HG03196 (cell line): ENCODE measurements around the gene CTPS1.
A peak's percentile ranks its signal among the peaks of the same experiment; 100 is the strongest.

Experiments
- ATAC-seq: cut with Tn5 transposase; IDR thresholded peaks from one replicate; pipeline ENCODE4 v1.9.1; 2021; ENCODE audit not compliant: unreplicated experiment

The CTPS1 gene

DNA sequence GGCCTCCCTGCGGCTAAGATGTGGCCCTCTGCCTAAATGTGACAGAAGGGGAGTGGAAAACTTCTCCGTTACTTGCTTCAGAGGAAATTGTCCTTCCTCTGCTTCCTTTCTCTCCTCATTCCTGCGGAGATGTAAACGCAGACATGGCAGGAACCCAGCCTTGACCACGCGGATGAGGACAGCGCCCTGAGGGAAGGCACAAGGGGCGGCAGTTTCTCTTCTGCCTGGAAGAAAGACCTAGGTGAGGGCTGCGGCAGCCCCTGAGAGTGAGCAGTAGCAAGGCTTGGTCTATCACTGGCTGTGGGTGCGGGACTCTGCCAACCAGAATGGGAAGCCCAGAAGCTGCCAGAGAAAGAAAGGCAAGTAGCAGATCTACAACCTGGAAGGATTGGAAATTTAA lies 14.0 kb upstream of the CTPS1 start:
- no peak for ATAC-seq

DNA sequence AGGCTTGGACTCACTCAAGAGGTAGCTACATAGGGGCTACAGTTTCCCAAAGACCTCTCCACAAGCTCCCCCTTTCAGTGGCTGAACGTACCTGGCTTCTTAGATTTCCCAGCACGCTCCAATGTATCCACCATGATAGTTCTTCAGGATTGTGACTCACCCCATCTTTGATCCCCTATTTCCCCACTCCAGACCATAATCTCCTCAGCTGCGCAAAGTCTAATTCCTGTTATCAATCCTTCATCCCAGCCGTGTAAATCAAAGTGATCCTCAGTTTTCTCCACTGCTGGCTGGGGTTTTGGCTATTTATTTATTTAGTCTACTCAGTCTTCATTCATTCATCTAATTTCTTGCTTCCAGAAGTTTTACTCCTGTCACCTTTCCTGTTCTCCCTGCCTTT lies 13.1 kb upstream of the CTPS1 start:
- ATAC-seq, result no peak

GRCh38 chr1:40969445-40969844 lies 10.1 kb upstream of the CTPS1 start:
- no peak for ATAC-seq

DNA sequence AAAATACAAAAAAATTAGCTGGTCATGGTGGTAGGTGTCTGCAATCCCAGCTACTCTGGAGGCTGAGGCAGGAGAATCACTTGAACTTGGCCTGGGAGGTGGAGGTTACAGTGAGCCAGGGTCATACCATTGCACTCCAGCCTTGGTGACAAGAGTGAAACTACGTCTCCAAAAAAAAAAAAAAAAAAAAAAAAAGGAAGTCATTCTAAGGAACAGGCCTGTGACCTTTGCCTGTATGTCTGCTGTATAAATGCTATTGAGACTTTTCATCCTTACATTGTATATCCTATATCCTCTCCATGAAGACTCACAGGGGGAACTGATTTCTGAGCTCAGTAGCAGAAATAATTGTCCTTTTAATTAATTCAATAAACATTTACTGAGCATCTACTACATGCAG lies 7.5 kb upstream of the CTPS1 start:
- ATAC-seq, result no peak

DNA sequence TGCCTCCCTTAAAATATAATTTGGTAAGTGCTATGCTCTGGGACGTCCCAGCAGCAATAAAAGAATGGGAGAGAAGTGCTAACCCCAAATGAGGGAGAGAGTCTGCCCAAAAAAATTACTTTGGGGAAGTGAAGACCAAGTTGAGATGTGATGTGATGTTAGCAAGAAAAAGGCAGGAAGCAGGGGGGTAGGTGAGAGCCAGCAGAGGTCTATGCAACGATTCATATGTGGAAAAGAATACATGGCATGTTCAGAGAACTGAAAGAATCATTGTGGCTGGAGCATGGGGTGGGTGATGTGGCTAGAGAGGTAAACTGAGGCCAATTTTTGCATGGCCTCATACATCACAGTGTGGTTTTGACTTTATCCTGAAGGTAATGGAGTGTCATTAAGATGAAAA lies 5.6 kb upstream of the CTPS1 start:
- no peak for ATAC-seq

DNA sequence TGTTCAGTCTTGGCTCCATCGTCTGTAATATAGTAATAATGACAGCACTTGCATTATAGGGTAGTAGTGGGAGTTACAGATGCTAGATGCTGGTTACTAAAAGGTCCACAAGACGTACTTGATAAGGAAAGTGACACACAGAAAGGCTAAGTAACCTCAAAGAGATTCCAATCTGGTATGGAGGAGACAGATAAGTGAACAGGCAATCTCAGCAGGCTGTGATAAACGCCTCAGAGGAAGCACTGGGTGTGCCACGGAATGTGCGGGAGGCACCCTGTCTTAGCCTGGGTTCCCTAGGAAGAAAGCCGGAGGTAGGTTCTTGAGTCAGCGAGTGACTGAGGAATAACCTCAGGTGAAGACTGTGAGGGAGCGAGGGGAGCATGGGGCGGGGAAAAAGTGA lies 4.6 kb upstream of the CTPS1 start:
- no peak for ATAC-seq

GRCh38 chr1:40976952-40977690 lies 2.4 kb upstream of the CTPS1 start:
- ATAC-seq, result no peak

GRCh38 chr1:40977716-40978115 lies 1.8 kb upstream of the CTPS1 start:
- ATAC-seq, result no peak

- no peak for ATAC-seq
Observed at GRCh38 chr1:40978886-40979240, 633 bp upstream of the CTPS1 start.

- ATAC-seq, result peak; percentile 27
Observed at GRCh38 chr1:40980068-40980452, 564 bp downstream of the CTPS1 start.

DNA sequence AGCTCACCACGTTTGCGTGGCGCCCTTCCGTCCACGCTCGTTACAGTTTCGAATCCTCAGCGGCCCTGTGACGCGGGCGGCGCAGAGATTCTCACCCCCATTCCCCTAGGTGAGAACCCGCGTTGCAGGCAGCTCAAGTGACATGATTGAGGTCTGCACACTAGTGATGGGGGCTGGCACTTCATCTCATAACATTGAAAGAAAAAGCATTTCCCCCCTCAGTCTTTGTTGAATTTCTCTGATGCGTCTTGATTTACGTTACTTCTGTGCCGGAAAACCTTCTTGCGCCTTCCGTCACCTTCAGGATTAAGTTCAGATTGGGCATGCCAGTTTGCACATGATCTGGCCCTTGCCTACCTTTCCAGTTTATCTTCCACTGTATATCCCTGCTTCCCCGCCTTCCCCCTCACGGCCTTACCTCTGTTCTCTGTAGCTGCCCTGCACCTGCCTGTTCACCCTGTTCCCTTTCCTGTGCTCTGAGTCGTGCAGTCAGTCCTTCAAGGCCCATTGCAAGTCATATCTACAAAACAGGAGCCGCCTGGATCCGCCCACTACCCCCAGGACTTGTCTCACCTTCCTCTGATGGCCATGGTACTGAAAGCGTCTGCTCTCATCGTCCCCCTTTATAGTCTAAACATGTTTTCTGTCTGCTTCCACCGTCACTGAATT lies 1.1 kb downstream of the CTPS1 start:
- peak; percentile 0 for ATAC-seq

DNA sequence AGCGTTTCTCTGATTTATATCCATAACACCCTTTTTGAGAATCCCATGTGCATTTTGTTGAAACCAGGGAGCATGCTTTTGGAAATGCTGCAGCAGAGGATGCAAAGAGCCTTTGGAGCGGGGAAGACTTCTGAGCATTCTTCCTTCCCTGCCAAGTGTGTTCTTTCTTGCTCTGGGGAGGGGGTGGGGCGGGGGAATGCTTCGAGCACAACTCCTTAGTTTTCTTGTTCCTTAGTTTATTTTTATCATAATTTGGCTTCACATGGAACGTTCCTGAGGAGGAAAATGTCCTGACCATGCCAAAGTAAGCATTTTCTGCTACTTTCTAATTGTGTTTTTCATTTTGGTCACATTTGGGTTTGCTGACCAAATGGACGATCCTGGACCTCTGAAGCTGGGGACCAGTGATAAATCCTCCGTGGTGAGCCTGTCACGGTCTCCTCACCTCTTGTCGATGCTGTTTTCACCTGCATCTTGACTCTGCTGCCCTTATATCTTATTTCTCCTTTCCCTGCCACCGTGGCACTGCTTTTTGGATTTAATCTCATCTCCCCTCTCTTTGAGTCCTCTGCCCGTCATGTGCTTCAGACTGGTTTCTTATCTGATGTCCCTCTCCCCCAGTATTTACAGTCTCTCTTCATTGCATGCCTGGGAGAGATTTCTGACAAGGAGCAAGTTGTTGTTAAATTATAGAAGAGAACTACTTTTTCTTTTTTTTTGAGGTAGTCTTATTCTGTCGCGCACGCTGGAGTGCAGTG lies 2.4 kb downstream of the CTPS1 start:
- ATAC-seq, result no peak

DNA sequence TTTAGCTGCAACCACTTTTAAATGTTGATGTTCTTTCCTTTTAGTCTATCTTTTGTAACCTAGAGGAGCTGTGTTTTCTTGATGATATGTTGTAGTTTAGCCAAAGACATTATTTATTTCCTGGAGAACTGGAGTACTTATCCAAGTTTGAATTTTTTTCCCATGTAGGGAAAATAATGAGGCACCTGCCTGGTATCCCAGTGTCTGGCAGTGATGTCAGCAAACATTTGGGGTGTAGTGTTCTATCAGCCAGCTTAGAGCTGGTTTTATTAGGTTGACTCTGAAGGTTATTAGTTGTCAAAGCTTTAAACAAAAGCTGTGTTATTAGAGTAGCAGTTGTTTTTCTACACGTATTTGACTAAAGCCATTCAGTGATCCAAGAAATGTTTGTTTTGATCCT lies 3.2 kb downstream of the CTPS1 start:
- ATAC-seq, result no peak

GRCh38 chr1:40983286-40983685 lies 3.8 kb downstream of the CTPS1 start:
- ATAC-seq, result no peak

DNA sequence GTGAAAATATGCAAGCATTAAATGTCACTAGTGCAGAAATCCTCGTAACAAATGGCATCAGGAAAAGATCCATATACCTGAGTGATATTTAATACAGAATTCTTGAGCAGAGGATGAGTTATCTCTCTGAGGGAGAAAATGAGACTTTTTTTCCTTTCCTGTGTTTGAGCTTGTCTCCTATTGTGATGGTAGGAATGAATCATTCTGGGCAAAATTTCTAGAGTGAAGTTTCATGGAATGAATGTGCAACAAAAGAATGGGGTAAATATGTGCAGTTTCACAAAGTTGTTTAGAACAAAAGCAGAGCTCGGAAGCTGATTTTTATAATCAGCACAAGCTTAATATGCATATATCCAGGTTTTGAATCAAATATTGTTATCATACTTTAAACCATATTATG lies 4.6 kb downstream of the CTPS1 start:
- ATAC-seq, result no peak

GRCh38 chr1:40984531-40984930 lies 5.0 kb downstream of the CTPS1 start:
- ATAC-seq, result no peak

GRCh38 chr1:40985161-40985560 lies 5.7 kb downstream of the CTPS1 start:
- no peak for ATAC-seq

DNA sequence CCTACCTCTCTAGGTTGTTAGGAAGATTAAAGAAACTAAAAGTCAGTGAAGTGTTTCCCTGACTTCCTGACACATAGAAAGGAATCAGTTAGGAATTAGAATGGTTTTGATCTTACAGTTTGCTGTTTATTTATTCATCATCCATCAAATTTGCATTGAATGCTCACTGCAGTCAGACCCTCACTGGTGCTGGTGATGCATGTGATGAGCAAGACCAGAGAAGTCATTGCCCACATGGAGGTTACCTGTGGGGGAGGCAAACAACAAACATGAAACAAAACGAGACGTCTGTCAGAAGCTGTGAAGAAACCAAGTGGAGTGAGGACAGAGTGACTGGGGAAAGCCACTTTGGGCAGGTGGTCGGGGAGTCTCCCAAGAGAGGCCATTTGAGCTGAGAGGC lies 6.4 kb downstream of the CTPS1 start:
- no peak for ATAC-seq

GRCh38 chr1:40986328-40986783 lies 6.9 kb downstream of the CTPS1 start:
- no peak for ATAC-seq

DNA sequence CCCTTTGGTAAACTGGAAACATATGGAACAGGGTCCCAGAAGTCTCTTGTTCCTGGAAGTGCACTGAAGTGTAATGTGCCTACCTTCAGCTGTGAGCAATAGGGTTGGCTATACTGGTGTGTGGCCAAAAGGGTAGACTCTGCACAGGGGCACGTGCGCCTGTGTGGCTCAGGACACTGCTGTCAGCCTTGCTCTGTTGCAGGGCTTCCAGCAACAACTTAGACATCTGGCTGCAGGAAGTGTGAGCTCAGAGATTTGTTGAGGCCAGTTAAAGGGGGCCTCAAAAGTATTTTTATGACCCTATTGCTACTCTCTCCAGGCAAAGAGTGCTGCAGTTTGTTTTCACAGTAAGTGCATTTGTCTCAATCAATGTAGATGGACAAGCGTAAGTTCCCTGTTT lies 7.5 kb downstream of the CTPS1 start:
- no peak for ATAC-seq

DNA sequence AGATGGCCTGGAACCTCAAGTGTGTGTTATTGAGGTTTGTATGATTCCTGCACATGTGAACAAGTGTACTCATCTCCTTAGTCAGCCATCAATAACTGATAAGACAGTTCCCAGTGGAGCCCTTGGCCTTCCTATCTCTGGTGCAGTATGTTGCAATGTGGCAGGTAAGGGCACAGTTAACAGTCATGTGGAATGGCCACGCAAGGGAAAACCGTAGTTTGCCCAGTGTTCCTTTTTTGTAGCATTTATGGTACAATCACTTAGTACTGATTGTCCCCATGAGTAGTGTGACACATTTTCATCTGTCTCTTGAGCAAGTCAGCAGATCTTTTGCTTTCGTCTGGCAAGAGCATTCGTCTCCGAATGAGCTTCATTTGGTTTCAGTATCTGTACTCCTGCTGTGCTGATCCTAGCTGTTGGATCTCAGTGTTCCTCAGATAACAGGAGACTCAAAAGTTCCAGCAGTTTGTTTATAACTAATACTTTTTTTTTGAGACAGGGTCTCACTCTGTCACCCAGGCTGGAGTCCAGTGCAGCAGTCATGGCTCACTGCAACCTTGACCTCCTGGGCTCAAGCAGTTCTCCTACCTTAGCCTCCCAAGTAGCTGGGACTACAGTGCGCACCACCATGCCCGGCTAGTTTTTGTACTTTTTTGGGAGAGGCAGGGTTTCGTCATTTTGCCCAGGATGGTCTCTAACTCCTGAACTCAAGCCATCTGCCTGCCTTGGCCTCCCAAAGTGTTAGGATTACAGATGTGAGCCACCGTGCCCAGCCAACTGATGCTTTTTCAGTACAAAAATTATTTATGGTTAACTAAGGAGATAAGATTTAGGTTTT lies 8.2 kb downstream of the CTPS1 start:
- ATAC-seq, result no peak
